Astrocyte (in vitro differentiated cells and primary cell): Measurements from ENCODE around the gene ITSN1. TPM values are rescaled to one million over a fixed set of nuclear protein-coding genes. Genes with fewer than 3 reads are reported as not detected.

Experiments used
- DNase-seq: peaks from one replicate; pipeline ENCODE4 v3.0.0-alpha.2; 2010; ENCODE audit warnings: low read depth
- FAIRE-seq: peaks from 2 replicates; lab custom pipeline; 2011; peaks lifted over from hg19 to GRCh38; lab: Jason Lieb, UNC
- H2AFZ ChIP-seq: 2 replicates; pipeline ENCODE4 v1.6.0; 2012; ENCODE audit warnings: low read depth, low read length, inconsistent platforms
- H3K27ac ChIP-seq: 2 replicates; pipeline ENCODE4 v1.5.1; 2011; ENCODE audit warnings: low read depth, low read length, inconsistent platforms
- H3K27me3 ChIP-seq: 2 replicates; pipeline ENCODE4 v1.6.0; 2011; ENCODE audit warnings: low read length, inconsistent platforms; ENCODE audit not compliant: insufficient read depth
- H3K36me3 ChIP-seq: 2 replicates; pipeline ENCODE4 v1.5.1; 2011; ENCODE audit warnings: low read length, inconsistent platforms; ENCODE audit not compliant: insufficient read depth
- H3K4me1 ChIP-seq: 2 replicates; pipeline ENCODE4 v1.5.1; 2011; ENCODE audit warnings: low read length, inconsistent platforms; ENCODE audit not compliant: insufficient read depth
- H3K4me2 ChIP-seq: 2 replicates; pipeline ENCODE4 v1.6.0; 2012; ENCODE audit warnings: low read length, inconsistent platforms
- H3K4me3 ChIP-seq: 2 replicates; pipeline ENCODE4 v1.5.1; 2011; ENCODE audit warnings: low read depth, mild to moderate bottlenecking, low read length, inconsistent platforms; ENCODE audit not compliant: insufficient read depth
- H3K79me2 ChIP-seq: 2 replicates; pipeline ENCODE4 v1.6.0; 2012; ENCODE audit warnings: mild to moderate bottlenecking, low read length, inconsistent platforms; ENCODE audit not compliant: insufficient read depth
- H3K9ac ChIP-seq: 2 replicates; pipeline ENCODE4 v1.6.0; 2012; ENCODE audit warnings: mild to moderate bottlenecking, low read length, inconsistent platforms
- H3K9me3 ChIP-seq: 2 replicates; pipeline ENCODE4 v1.5.1; 2012; ENCODE audit warnings: low read depth, mild to moderate bottlenecking, low read length, inconsistent platforms; ENCODE audit not compliant: insufficient read depth
- H4K20me1 ChIP-seq: 2 replicates; pipeline ENCODE4 v1.6.0; 2012; ENCODE audit warnings: low read length, inconsistent platforms; ENCODE audit not compliant: insufficient read depth
- H3K27ac Mint-ChIP-seq: one replicate; pipeline ENCODE4 v1.8.0; 2021; ENCODE audit warnings: mild to moderate bottlenecking, mixed read lengths; ENCODE audit not compliant: unreplicated experiment
- H3K27me3 Mint-ChIP-seq: one replicate; pipeline ENCODE4 v1.8.0; 2021; ENCODE audit warnings: low read depth, mixed read lengths; ENCODE audit not compliant: unreplicated experiment
- H3K36me3 Mint-ChIP-seq: one replicate; pipeline ENCODE4 v1.8.0; 2021; ENCODE audit warnings: low read depth, mixed read lengths; ENCODE audit not compliant: unreplicated experiment
- H3K4me1 Mint-ChIP-seq: one replicate; pipeline ENCODE4 v1.8.0; 2021; ENCODE audit warnings: low read depth, mixed read lengths; ENCODE audit not compliant: unreplicated experiment
- H3K4me3 Mint-ChIP-seq: one replicate; pipeline ENCODE4 v1.8.0; 2021; ENCODE audit warnings: mild to moderate bottlenecking, moderate library complexity, mixed read lengths; ENCODE audit not compliant: unreplicated experiment
- H3K9me3 Mint-ChIP-seq: one replicate; pipeline ENCODE4 v1.8.0; 2021; ENCODE audit warnings: mild to moderate bottlenecking, mixed read lengths; ENCODE audit not compliant: unreplicated experiment
- CTCF ChIP-seq: IDR thresholded peaks from 2 replicates; pipeline ENCODE4 v1.5.1; 2011; ENCODE audit warnings: low read depth, mild to moderate bottlenecking, inconsistent platforms, low read length, moderate library complexity; ENCODE audit not compliant: insufficient read depth
- EZH2 ChIP-seq: IDR thresholded peaks from 2 replicates; pipeline ENCODE4 v1.6.1; 2012; ENCODE audit warnings: mild to moderate bottlenecking, low read length, inconsistent platforms; ENCODE audit not compliant: insufficient read depth
- total RNA-seq: library from RNA; stranded (reverse); gene quantifications from 2 replicates; pipeline ENCODE4 v1.2.1, GENCODE V29; 2021

The ITSN1 gene
- total RNA-seq, 1 donor from 2014 or later: 77.3 TPM

- Mint-ChIP-seq H3K27ac (no peak overlapping the region), H3K36me3 (no peaks in the 10 kb centered on the region), H3K4me1 (peaks cover 3% of the 10 kb centered on the region), H3K27me3 (no peaks in the 10 kb centered on the region), H3K4me3 (no peak overlapping the region), H3K9me3 (no peaks in the 10 kb centered on the region)
- Histone ChIP-seq H3K9me3 (no peaks in the 10 kb centered on the region), H2AFZ (no peak overlapping the region), H3K36me3 (no peaks in the 10 kb centered on the region), H3K27me3 (no peaks in the 10 kb centered on the region), H3K9ac (no peak overlapping the region), H3K4me3 (no peak overlapping the region), H3K4me1 (peaks cover 9% of the 10 kb centered on the region), H4K20me1 (peaks cover 41% of the 10 kb centered on the region), H3K4me2 (no peak overlapping the region), H3K27ac (no peak overlapping the region), H3K79me2 (peaks cover 86% of the 10 kb centered on the region)
- DNase-seq: no peak
- FAIRE-seq: no peak
- TF ChIP-seq EZH2 (no peak), CTCF (no peak)
Observed at GRCh38 chr21:33645730-33646129, 3.4 kb downstream of the ITSN1 start.

- H3K27me3 Mint-ChIP-seq: no peaks in the 10 kb centered on the region
- no peak overlapping the region for H3K4me3 ChIP-seq
- no peak overlapping the region for H3K4me2 ChIP-seq
- no peaks in the 10 kb centered on the region for H3K27me3 ChIP-seq
- no peak overlapping the region for H3K27ac Mint-ChIP-seq
- no peak for DNase-seq
- peaks cover 96% of the 10 kb centered on the region for H3K79me2 ChIP-seq
- H4K20me1 ChIP-seq: peaks cover 54% of the 10 kb centered on the region
- no peak overlapping the region for H3K4me3 Mint-ChIP-seq
- H3K9me3 ChIP-seq: no peaks in the 10 kb centered on the region
- FAIRE-seq: no peak
- peaks cover 9% of the 10 kb centered on the region for H3K4me1 ChIP-seq
- H3K36me3 ChIP-seq: no peaks in the 10 kb centered on the region
- H3K9ac ChIP-seq: no peak overlapping the region
- H3K4me1 Mint-ChIP-seq: peaks cover 15% of the 10 kb centered on the region
- no peaks in the 10 kb centered on the region for H3K36me3 Mint-ChIP-seq
- no peak overlapping the region for H3K27ac ChIP-seq
- no peaks in the 10 kb centered on the region for H3K9me3 Mint-ChIP-seq
- TF ChIP-seq EZH2: no peak
- TF ChIP-seq CTCF: no peak
- no peak overlapping the region for H2AFZ ChIP-seq
Observed at GRCh38 chr21:33647587-33647986, 5.3 kb downstream of the ITSN1 start.

GRCh38 chr21:33648555-33648954, 6.3 kb downstream of the ITSN1 start:
- no peaks in the 10 kb centered on the region for H3K9me3 ChIP-seq
- H3K79me2 ChIP-seq: peaks cover 98% of the 10 kb centered on the region
- H3K4me3 Mint-ChIP-seq: peak overlapping the region; percentile 48
- peaks cover 15% of the 10 kb centered on the region for H3K4me1 Mint-ChIP-seq
- DNase-seq (no peak), FAIRE-seq (no peak)
- H3K4me2 ChIP-seq: no peak overlapping the region
- H3K9me3 Mint-ChIP-seq: no peaks in the 10 kb centered on the region
- H3K27ac ChIP-seq: no peak overlapping the region
- H3K27me3 ChIP-seq: no peaks in the 10 kb centered on the region
- H2AFZ ChIP-seq: no peak overlapping the region
- H4K20me1 ChIP-seq: peaks cover 54% of the 10 kb centered on the region
- H3K36me3 Mint-ChIP-seq: no peaks in the 10 kb centered on the region
- H3K27ac Mint-ChIP-seq: peak overlapping the region; percentile 37
- H3K4me3 ChIP-seq: no peak overlapping the region
- no peak overlapping the region for H3K9ac ChIP-seq
- H3K36me3 ChIP-seq: no peaks in the 10 kb centered on the region
- peaks cover 9% of the 10 kb centered on the region for H3K4me1 ChIP-seq
- H3K27me3 Mint-ChIP-seq: no peaks in the 10 kb centered on the region
- TF ChIP-seq EZH2 (no peak), CTCF (no peak)
